NAMALWA (cell line): ENCODE data around the gene GPANK1.

ENCODE experiments used
- DNase-seq: peaks from one replicate; pipeline ENCODE4 v3.0.0-alpha.2; 2015; ENCODE audit warnings: low spot score

The GPANK1 gene

DNA sequence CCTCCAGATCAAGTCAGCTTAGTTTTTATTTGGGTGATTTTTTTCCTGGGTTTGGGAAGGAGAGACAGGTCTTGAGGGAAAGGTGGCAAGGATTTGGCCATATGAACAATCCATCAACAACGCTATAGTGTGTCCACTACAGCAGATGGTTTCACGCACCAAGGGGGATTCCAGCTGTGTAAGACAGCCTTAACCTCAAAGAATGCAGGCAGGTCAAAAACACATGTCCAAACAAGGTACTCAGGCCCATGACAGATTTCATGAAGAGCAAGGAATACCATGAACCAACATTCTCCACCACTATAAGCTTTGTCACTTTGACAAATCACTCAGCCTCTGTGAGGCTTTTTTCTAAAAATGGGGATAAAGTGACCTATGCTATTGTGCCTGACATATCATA, 47.8 kb downstream of the GPANK1 start:
- DNase-seq, result no peak

DNA sequence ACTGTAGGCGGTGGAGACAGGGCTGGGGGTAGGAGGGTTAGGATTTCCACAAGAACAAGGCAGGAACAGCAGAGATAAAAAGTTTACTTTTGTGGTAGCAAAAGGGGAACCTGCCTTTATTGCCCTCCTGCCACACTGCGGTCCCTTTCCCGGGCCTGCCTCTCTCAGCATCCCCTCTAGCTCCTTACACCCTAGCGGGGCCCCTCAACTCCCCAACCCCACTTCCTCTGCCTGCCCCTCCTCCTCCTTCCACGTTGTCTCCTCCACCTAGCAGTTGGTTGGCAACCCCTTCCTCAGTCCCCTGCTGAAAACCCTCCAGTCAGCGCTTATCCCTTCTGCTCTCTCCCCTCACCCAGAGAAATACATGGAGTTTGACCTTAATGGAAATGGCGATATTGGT, 49.0 kb downstream of the GPANK1 start:
- DNase-seq, result no peak

DNA sequence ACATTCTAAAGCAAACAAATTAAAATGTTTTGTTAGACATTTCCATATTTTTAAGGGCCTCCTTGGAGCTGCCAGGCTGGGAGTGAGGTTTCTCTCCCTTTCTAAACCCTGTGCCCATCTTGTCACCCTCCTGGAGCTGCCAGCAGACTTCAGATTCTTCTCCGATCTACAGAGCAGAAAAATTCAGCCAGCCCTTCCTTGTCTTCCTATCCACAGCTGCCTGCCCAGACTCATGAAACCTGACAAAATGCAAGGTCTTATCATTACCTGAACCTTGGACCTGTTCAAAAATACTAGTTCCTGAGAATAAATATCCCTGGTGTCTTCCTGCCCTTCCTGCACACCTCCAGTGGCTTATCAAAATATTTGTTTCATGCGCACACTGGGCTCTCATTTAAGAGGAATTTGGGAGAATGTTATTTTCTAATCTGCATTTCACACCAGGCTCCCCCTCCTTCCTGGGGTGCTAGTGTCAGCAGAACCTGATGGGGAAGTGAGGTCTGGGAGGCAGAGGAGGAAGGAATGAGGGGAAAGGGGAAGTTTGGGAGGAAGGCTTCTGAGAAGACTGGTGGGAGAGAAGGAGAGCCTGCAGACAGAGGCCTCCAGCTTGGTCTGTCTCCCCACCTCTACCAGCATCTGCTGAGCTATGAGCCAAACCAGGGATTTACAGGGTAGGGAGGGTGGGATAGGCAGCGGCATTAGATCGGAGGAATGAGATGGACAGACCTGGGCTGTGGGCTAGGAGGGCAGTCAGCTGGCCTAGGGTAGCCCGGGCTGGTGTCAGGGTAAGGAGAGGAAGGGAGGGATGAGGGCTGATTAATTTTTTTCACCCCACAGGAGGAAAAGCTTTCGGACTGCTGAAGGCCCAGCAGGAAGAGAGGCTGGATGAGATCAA, 49.9 kb downstream of the GPANK1 start, which contains the start of gene AIF1:
Gene AIF1 (plus strand): TSS at position 551 of the 895 bp plus-strand sequence. CDS start 96 bp downstream, at position 647.
- DNase-seq, result no peak

DNA sequence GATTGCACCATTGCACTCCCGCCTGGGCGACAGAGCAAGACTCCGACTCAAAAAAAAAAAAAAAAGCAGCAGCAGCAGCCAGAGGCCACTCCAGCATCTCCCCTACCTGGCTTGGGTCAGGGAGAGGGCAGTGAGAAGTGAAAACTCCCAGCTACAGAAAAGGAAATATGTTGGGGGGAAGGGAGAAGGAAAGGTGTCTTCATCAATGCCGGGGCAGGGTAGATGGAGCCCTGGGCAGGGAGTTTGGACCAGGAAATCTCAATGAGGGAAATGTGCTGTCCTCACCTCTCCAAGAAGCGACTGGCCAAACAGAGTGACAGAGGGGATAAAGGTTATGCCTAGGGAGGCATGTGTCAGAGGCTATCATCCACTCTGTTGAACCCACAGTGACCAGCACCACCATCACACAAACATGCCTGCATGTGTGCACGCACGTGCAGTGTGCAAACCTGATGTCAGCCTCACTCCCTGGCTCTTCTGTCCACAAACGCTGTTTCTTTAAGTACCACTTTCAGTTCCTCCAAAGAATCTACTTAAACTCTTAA, 50.6 kb downstream of the GPANK1 start:
- no peak for DNase-seq
